ENCODE results near the gene GAMT.
A peak's percentile ranks its signal among the peaks of the same experiment; 100 is the strongest.

GRCh38 chr19:1438035-1438932 is 36.9 kb upstream of the GAMT start, which contains the start of gene RPS15:
- TF ChIP-seq CTCF (IDR thresholded peaks at IDR 0.05; ENCODE audit: poor library complexity) (peak; percentile 95), EZH2 (IDR thresholded peaks at IDR 0.05; ENCODE audit: borderline replicate concordance) (no peak)

All from hepatocyte (in vitro differentiated cells).